PC-9 (cell line): Measurements from ENCODE around the gene PCNT. TPM values are rescaled to one million over a fixed set of nuclear protein-coding genes. Genes with fewer than 3 reads are reported as not detected.

ENCODE experiments used
- BruUV-seq: library from RNA; stranded (reverse); fragments of 400-500 nt; replicated peaks from 2 replicates; lab custom pipeline; 2021; lab: Mats Ljungman, UMichigan
- CTCF ChIA-PET: fragments of 300-600 bp; sonication (Branson Sonifier 250); formaldehyde crosslinking; loops from one replicate; lab custom pipeline; 2022; ENCODE audit warnings: antibody characterized with exemption; lab: Charles Lee
- POLR2A ChIA-PET: fragments of 300-600 bp; sonication (Branson Sonifier 250); formaldehyde crosslinking; loops from one replicate; lab custom pipeline; 2022; ENCODE audit warnings: antibody characterized with exemption; ENCODE audit not compliant: unreplicated experiment; lab: Charles Lee
- DNase-seq, 2 experiments: peaks; one replicate each; pipeline versions ENCODE4 v3.0.0 to v3.0.0-alpha.2; 2015 to 2022; ENCODE audit warnings: mixed read lengths in 1 of 2
- H2AFZ ChIP-seq: fragments of 200-600 bp; sonication (generic); 2 replicates; pipeline ENCODE4 v1.8.1; 2017; ENCODE audit warnings: antibody characterized with exemption
- H3F3A ChIP-seq: fragments of 200-600 bp; sonication (generic); 2 replicates; pipeline ENCODE4 v1.8.1; 2017; ENCODE audit warnings: antibody characterized with exemption, mild to moderate bottlenecking, low read depth; ENCODE audit not compliant: insufficient read depth
- H3K27ac ChIP-seq: fragments of 200-600 bp; sonication (generic); 2 replicates; pipeline ENCODE4 v1.6.1; 2016; ENCODE audit warnings: mixed run types
- H3K27me3 ChIP-seq: fragments of 200-600 bp; sonication (generic); 2 replicates; pipeline ENCODE4 v1.6.1; 2016; ENCODE audit warnings: low read depth, mixed run types; ENCODE audit not compliant: insufficient read depth
- H3K36me3 ChIP-seq: fragments of 200-600 bp; sonication (generic); 2 replicates; pipeline ENCODE4 v1.6.1; 2016; ENCODE audit warnings: low read depth, mixed run types
- H3K4me1 ChIP-seq: fragments of 200-600 bp; sonication (generic); replicated peaks from 2 replicates; pipeline ENCODE4 v1.6.1; 2016; ENCODE audit warnings: mixed run types; ENCODE audit not compliant: insufficient read depth
- H3K4me2 ChIP-seq: fragments of 200-600 bp; sonication (generic); 2 replicates; pipeline ENCODE4 v1.6.1; 2017; ENCODE audit warnings: mixed run types
- H3K4me3 ChIP-seq: fragments of 200-600 bp; sonication (generic); 2 replicates; pipeline ENCODE4 v1.6.1; 2016; ENCODE audit warnings: mixed run types
- H3K79me2 ChIP-seq: fragments of 200-600 bp; sonication (generic); 2 replicates; pipeline ENCODE4 v1.6.1; 2017; ENCODE audit warnings: low read depth, mixed run types
- H3K9me2 ChIP-seq: fragments of 200-600 bp; sonication (generic); 2 replicates; pipeline ENCODE4 v1.8.1; 2017; ENCODE audit warnings: mild to moderate bottlenecking; ENCODE audit not compliant: insufficient read depth
- H3K9me3 ChIP-seq: fragments of 200-600 bp; sonication (generic); 2 replicates; pipeline ENCODE4 v1.8.1; 2016; ENCODE audit warnings: low read depth; ENCODE audit not compliant: insufficient read depth
- H4K20me1 ChIP-seq: fragments of 200-600 bp; sonication (generic); 2 replicates; pipeline ENCODE4 v1.8.1; 2017; ENCODE audit not compliant: insufficient read depth
- EZH2 ChIP-seq: fragments of 200-600 bp; sonication (generic); IDR thresholded peaks from 2 replicates; pipeline ENCODE4 v1.8.0; 2017; ENCODE audit warnings: antibody characterized with exemption, low read depth
- intact Hi-C: fragments of 100-400 bp; cut with micrococcal nuclease; formaldehyde crosslinking; loops from one replicate; pipeline ENCODE4 v1.10.0; 2022; ENCODE audit not compliant: unreplicated experiment
- total RNA-seq: library from RNA; stranded (reverse); gene quantifications from 2 replicates; pipeline ENCODE4 v1.2.3, GENCODE V29; 2021
- TF ChIP-seq, protein P1 (sequence below): fragments of 200-600 bp; sonication (generic); conservative IDR thresholded peaks from 2 replicates; pipeline ENCODE4 v1.6.1; 2017; ENCODE audit warnings: mixed run types, antibody characterized with exemption, mild to moderate bottlenecking, moderate library complexity

The PCNT gene
- total RNA-seq, 1 experiment from 2014 or later: 33.4 TPM

DNA sequence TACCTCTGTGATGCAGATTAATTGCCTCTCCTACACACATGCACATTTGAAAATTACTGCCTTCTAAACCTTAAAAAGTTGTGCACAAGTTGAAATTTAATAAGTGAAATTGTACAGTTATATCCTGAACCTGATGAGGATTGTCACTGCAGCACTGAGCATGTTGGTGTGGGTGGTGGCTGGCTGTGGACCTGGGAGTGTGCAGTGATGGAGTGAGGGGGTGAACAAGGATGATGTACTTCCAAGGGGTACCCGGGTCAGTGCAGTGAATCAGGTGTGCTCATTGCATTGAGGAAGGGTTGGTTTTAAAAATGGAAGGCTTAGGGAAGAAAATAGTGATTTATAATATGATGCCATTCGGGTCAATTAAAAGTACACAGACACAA lies 158.9 kb downstream of the PCNT start:
- no peaks in the 10 kb centered on the region for H3K9me3 ChIP-seq
- TF ChIP-seq, protein P1, sequence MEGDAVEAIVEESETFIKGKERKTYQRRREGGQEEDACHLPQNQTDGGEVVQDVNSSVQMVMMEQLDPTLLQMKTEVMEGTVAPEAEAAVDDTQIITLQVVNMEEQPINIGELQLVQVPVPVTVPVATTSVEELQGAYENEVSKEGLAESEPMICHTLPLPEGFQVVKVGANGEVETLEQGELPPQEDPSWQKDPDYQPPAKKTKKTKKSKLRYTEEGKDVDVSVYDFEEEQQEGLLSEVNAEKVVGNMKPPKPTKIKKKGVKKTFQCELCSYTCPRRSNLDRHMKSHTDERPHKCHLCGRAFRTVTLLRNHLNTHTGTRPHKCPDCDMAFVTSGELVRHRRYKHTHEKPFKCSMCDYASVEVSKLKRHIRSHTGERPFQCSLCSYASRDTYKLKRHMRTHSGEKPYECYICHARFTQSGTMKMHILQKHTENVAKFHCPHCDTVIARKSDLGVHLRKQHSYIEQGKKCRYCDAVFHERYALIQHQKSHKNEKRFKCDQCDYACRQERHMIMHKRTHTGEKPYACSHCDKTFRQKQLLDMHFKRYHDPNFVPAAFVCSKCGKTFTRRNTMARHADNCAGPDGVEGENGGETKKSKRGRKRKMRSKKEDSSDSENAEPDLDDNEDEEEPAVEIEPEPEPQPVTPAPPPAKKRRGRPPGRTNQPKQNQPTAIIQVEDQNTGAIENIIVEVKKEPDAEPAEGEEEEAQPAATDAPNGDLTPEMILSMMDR: no peak
- TF ChIP-seq EZH2: no peak
- no TSS peak for BruUV-seq

DNA sequence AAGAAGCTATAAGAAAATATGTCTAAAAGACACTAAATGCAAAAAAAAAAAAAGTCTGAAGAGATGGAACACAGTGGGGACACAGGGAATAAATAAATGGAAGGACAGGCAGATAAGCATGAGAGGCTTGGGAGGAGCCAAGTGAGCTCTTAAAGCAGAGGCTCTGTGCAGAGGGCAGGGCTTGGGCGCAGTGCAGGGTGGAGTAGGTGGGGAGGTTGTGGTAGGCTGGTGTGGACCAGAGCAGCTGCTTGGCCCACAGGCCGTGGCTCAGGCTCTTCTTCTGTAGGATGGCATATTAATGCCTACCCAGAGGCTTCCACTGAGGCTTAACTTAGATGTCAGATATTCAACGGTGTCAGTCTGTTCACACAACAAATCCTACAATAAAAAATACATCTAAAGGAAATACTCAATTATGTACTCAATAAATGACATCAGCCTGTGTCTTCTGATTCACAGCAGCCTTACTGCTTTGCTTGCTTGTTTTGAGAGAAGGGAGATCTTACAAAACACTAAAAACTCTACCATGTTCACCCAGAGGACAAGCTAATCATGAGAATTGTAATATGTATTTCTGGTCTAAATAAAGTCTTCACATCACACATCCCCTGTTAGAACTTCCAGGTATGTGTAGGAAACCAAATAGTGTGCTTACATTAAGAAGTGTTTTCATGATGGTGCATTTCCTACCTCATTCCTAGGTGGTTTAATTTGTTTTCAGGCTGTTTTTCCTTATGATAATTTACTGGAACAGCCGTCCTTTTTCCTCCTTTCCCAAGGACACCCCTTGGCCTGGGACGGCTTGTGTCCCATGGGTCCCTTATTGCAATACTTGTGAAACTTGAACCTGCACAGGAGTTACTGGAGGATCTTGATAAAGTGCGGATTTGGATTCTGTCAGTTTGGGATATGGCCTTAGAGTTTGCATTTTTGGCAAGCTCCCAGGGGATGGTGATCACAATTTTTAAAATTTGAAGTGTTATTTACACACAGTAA lies 159.6 kb downstream of the PCNT start:
- POLR2A ChIA-PET: no interaction called here
- no peaks in the 10 kb centered on the region for H3K79me2 ChIP-seq

More for the DNA sequence above, 158.9 kb downstream of the PCNT start:
- Histone ChIP-seq H3K9me2 (no peaks in the 10 kb centered on the region), H3K4me3 (no peak overlapping the region), H3K27ac (no peak overlapping the region), H3F3A (no peaks in the 10 kb centered on the region), H3K4me1 (no peaks in the 10 kb centered on the region), H3K79me2 (no peaks in the 10 kb centered on the region), H3K4me2 (no peak overlapping the region), H3K36me3 (no peaks in the 10 kb centered on the region), H3K27me3 (no peaks in the 10 kb centered on the region), H2AFZ (no peak overlapping the region), H4K20me1 (no peaks in the 10 kb centered on the region)
- POLR2A ChIA-PET: no interaction called here
- DNase-seq: no peak
- intact Hi-C loops: no loop called here
- CTCF ChIA-PET: no interaction called here

DNA sequence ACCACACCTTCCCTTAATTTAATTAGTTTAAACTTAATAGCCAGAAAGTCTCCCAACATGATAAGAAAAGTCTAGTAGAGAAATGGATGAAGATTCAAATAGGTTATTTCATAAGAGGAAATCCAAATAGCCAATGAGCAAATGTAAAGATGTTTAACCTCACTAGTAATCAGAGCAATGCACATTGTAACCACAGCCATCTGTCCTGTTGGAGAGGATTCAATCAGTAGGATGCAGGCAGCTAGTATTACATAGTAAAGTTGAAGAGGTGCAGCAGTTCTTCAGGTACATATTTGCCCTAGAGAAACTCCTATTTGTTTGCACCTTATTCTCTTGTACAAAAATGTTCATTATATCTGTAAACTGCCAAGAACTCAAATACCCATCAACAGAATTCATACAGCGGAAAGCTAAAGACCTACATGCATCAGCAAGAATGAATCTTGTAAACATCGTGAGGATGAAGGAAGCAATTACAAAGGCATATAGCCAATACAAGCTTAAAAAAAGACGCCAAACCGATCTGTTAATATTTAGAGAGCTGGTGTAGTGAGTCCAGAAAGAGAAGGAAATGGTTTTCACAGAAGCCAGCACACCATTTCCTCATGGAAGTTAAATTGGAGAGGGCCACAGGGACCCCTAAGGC lies 162.6 kb downstream of the PCNT start:
- H3K36me3 ChIP-seq: no peaks in the 10 kb centered on the region
- H3K9me2 ChIP-seq: no peaks in the 10 kb centered on the region
- BruUV-seq: no TSS peak
- no peaks in the 10 kb centered on the region for H3K9me3 ChIP-seq
- no peaks in the 10 kb centered on the region for H3K4me1 ChIP-seq
- H3F3A ChIP-seq: no peaks in the 10 kb centered on the region
- H4K20me1 ChIP-seq: no peaks in the 10 kb centered on the region
- intact Hi-C loops: no loop called here
- H3K79me2 ChIP-seq: no peaks in the 10 kb centered on the region
- no peak for DNase-seq
- ChIA-PET POLR2A (no interaction called here), CTCF (no interaction called here)
- no peak overlapping the region for H3K27ac ChIP-seq
- H3K27me3 ChIP-seq: no peaks in the 10 kb centered on the region
- H3K4me2 ChIP-seq: no peak overlapping the region
- H3K4me3 ChIP-seq: no peak overlapping the region
- TF ChIP-seq, protein P1: no peak
- no peak for TF ChIP-seq EZH2
- H2AFZ ChIP-seq: no peak overlapping the region

More for the DNA sequence above, 159.6 kb downstream of the PCNT start:
- Histone ChIP-seq H3K9me3 (no peaks in the 10 kb centered on the region), H3K9me2 (no peaks in the 10 kb centered on the region), H3K4me1 (no peaks in the 10 kb centered on the region), H3K36me3 (no peaks in the 10 kb centered on the region), H3K4me2 (no peak overlapping the region), H3K27ac (no peak overlapping the region), H3K4me3 (no peak overlapping the region), H2AFZ (no peak overlapping the region), H4K20me1 (no peaks in the 10 kb centered on the region), H3K27me3 (no peaks in the 10 kb centered on the region), H3F3A (no peaks in the 10 kb centered on the region)
- intact Hi-C loops: no loop called here
- no peak for DNase-seq
- no peak for TF ChIP-seq EZH2
- TF ChIP-seq, protein P1: no peak
- CTCF ChIA-PET: no interaction called here
- BruUV-seq: no TSS peak
